Nephron (organoid): ENCODE results near the gene RPS27L.

ENCODE experiments used
- H3K27ac Mint-ChIP-seq, 3 experiments: 2 replicates each; pipeline ENCODE4 v1.8.0; 2020; ENCODE audit warnings: mixed read lengths in 3 of 3, mild to moderate bottlenecking in 2 of 3, moderate library complexity in 1 of 3
- H3K27me3 Mint-ChIP-seq: 2 replicates; pipeline ENCODE4 v1.8.0; 2021; ENCODE audit warnings: low read depth, mild to moderate bottlenecking, moderate library complexity, mixed read lengths
- H3K36me3 Mint-ChIP-seq: 2 replicates; pipeline ENCODE4 v1.8.0; 2020; ENCODE audit warnings: low read depth, mixed read lengths
- H3K4me1 Mint-ChIP-seq: 2 replicates; pipeline ENCODE4 v1.8.0; 2020; ENCODE audit warnings: mixed read lengths
- H3K4me3 Mint-ChIP-seq, 3 experiments: 2 replicates each; pipeline ENCODE4 v1.8.0; 2020; ENCODE audit warnings: mild to moderate bottlenecking in 3 of 3, mixed read lengths in 3 of 3, moderate library complexity in 2 of 3
- H3K9me3 Mint-ChIP-seq: 2 replicates; pipeline ENCODE4 v1.8.0; 2020; ENCODE audit warnings: mixed read lengths
- CTCF ChIP-seq, 3 experiments: fragments of 200-600 bp; sonication (generic); IDR thresholded peaks; one replicate each; pipeline ENCODE4 v1.5.0; 2021; ENCODE audit warnings: antibody characterized with exemption in 3 of 3; ENCODE audit not compliant: unreplicated experiment in 3 of 3

RPS27L gene

GRCh38 chr15:63194302-63194701 is 37.0 kb upstream of the RPS27L start:
- peak overlapping the region in 1 of 3 experiments; percentile 53 for H3K4me3 Mint-ChIP-seq
- peak overlapping the region in 2 of 3 experiments; percentile 46 to 71 for H3K27ac Mint-ChIP-seq
- H3K4me1 Mint-ChIP-seq: peaks cover 74% of the 10 kb centered on the region
- no peaks in the 10 kb centered on the region for H3K27me3 Mint-ChIP-seq
- no peaks in the 10 kb centered on the region for H3K9me3 Mint-ChIP-seq
- no peaks in the 10 kb centered on the region for H3K36me3 Mint-ChIP-seq
- no peak for TF ChIP-seq CTCF (IDR thresholded peaks at IDR 0.05; ENCODE audit: unreplicated experiment in 3 of 3)

- H3K27me3 Mint-ChIP-seq: no peaks in the 10 kb centered on the region
- H3K9me3 Mint-ChIP-seq: no peaks in the 10 kb centered on the region
- H3K4me3 Mint-ChIP-seq: peak overlapping the region in 2 of 3 experiments; percentile 49 to 55
- no peak for TF ChIP-seq CTCF (IDR thresholded peaks at IDR 0.05; ENCODE audit: unreplicated experiment in 3 of 3)
- H3K27ac Mint-ChIP-seq: peak overlapping the region in 1 of 3 experiments; percentile 5
- no peaks in the 10 kb centered on the region for H3K36me3 Mint-ChIP-seq
- H3K4me1 Mint-ChIP-seq: peaks cover 65% of the 10 kb centered on the region
Measured at GRCh38 chr15:63192619-63193206, 35.4 kb upstream of the RPS27L start.

GRCh38 chr15:63191895-63192618 is 34.8 kb upstream of the RPS27L start:
- peaks cover 62% of the 10 kb centered on the region for H3K4me1 Mint-ChIP-seq
- peak overlapping the region in 1 of 3 experiments; percentile 5 for H3K27ac Mint-ChIP-seq
- H3K4me3 Mint-ChIP-seq: peak overlapping the region; percentile 56 to 68 (median 65)
- no peaks in the 10 kb centered on the region for H3K27me3 Mint-ChIP-seq
- H3K9me3 Mint-ChIP-seq: no peaks in the 10 kb centered on the region
- TF ChIP-seq CTCF (IDR thresholded peaks at IDR 0.05; ENCODE audit: unreplicated experiment in 3 of 3): no peak
- H3K36me3 Mint-ChIP-seq: no peaks in the 10 kb centered on the region

- Mint-ChIP-seq H3K27me3 (no peaks in the 10 kb centered on the region), H3K36me3 (no peaks in the 10 kb centered on the region), H3K27ac (peak overlapping the region in 2 of 3 experiments; percentile 3 to 93), H3K4me3 (peak overlapping the region; percentile 92 to 94 (median 93)), H3K4me1 (peaks cover 52% of the 10 kb centered on the region), H3K9me3 (no peaks in the 10 kb centered on the region)
- no peak for TF ChIP-seq CTCF (IDR thresholded peaks at IDR 0.05; ENCODE audit: unreplicated experiment in 3 of 3)
Measured at GRCh38 chr15:63190769-63191649, 33.7 kb upstream of the RPS27L start.

GRCh38 chr15:63189941-63190768 is 32.9 kb upstream of the RPS27L start:
- TF ChIP-seq CTCF (IDR thresholded peaks at IDR 0.05; ENCODE audit: unreplicated experiment in 3 of 3): no peak
- Mint-ChIP-seq H3K9me3 (no peaks in the 10 kb centered on the region), H3K36me3 (no peaks in the 10 kb centered on the region), H3K27me3 (no peaks in the 10 kb centered on the region), H3K4me1 (peaks cover 47% of the 10 kb centered on the region), H3K27ac (peak overlapping the region; percentile 56 to 93 (median 93)), H3K4me3 (peak overlapping the region; percentile 92 to 94 (median 93))
